ENCODE measurements around the gene KCNT2.

Gene KCNT2

DNA sequence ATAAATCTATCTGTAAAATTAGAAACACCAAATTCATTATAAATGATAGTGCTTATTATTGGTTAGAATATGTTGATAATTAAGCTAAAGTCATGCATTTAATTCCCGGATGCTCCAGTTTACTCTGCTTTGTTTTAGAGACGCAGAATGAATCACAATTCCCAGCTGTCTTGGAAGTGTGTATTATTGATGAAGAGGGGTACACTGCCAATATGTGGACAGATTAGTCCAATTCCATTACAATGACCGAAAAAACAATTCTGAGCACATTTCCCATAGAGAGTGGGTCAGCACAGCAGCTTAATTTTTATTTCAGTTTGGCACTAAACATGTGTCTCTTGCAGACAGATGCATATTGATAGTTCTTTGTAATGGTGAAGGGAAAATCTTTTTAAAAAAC lies 146.7 kb downstream of the KCNT2 start:
- ChIA-PET POLR2A (no interaction called here), CTCF (no interaction called here)
- TF ChIP-seq, protein P1, sequence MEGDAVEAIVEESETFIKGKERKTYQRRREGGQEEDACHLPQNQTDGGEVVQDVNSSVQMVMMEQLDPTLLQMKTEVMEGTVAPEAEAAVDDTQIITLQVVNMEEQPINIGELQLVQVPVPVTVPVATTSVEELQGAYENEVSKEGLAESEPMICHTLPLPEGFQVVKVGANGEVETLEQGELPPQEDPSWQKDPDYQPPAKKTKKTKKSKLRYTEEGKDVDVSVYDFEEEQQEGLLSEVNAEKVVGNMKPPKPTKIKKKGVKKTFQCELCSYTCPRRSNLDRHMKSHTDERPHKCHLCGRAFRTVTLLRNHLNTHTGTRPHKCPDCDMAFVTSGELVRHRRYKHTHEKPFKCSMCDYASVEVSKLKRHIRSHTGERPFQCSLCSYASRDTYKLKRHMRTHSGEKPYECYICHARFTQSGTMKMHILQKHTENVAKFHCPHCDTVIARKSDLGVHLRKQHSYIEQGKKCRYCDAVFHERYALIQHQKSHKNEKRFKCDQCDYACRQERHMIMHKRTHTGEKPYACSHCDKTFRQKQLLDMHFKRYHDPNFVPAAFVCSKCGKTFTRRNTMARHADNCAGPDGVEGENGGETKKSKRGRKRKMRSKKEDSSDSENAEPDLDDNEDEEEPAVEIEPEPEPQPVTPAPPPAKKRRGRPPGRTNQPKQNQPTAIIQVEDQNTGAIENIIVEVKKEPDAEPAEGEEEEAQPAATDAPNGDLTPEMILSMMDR (IDR thresholded peaks at IDR 0.05; ENCODE audit: insufficient read depth, low read length, missing control alignments), result no peak
- no peak for DNase-seq (ENCODE audit: low read depth, low spot score)
- no peak overlapping the region for H3K4me3 ChIP-seq (ENCODE audit: low read depth, low read length)

DNA sequence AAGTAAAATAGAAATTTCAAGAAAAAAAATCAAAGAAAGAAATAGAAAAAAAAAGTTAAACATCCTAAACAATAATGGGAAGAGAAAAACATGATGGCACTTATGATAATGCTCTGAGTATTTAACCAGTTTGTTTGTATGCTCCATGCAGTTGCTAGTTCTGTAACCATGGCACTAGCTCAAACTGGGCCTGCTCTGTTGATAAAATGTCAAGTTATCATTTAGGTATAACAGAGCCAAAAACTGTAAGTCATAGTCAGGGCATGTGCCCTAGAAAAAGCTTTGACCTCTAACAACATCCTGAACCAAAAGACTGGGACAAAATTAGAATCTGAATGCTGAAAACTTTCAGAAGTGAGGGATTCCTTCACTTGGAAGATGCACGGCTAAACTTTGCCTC lies 148.9 kb downstream of the KCNT2 start:
- ChIA-PET CTCF (no interaction called here), POLR2A (no interaction called here)
- TF ChIP-seq, protein P1 (IDR thresholded peaks at IDR 0.05; ENCODE audit: insufficient read depth, low read length, missing control alignments), result no peak
- no peak overlapping the region for H3K4me3 ChIP-seq (ENCODE audit: low read depth, low read length)
- no peak for DNase-seq (ENCODE audit: low read depth, low spot score)

DNA sequence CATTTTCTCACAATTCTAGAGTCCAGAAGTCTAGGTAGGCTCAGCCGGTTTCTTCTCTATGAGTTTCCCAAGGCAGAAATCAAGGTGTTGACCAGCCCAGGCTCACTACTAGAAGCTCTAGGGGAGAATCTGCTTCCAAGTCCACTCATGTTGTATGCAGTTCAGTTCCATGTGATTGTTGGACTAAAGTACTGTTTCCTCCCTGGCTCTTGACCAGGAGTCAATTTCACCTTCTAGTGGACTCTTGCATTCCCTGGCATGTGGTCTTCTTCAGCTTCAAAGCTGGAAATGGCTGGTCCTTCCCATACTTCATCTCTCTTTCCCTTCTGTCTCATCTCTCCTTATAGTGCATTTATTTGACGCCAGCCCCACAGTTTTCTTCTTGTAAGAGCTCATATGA lies 153.4 kb downstream of the KCNT2 start:
- no peak for DNase-seq (ENCODE audit: low read depth, low spot score)
- H3K4me3 ChIP-seq (ENCODE audit: low read depth, low read length), result no peak overlapping the region
- CTCF ChIA-PET, result no interaction called here
- TF ChIP-seq, protein P1 (IDR thresholded peaks at IDR 0.05; ENCODE audit: insufficient read depth, low read length, missing control alignments), result no peak
- POLR2A ChIA-PET, result no interaction called here

DNA sequence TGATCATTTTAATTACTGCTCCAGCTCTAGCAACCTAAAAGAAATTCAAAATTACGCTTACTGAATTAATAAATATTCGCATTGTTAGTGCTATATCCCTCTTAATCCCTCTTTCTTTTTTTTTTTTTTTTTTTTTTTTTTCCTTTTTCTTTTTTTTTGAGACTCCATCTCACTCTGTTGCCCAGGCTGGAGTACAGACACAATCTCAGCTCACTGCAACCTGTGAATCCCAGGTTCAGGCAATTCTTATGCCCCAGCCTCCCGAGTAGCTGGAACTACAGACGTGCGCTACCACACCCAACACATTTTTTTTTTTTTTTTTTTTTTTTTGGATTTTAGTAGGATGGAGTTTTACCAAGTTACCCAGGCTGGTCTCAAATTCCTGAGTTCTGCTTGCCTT lies 157.1 kb downstream of the KCNT2 start:
- CTCF ChIA-PET, result no interaction called here
- POLR2A ChIA-PET, result no interaction called here
- no peak for DNase-seq (ENCODE audit: low read depth, low spot score)
- no peak overlapping the region for H3K4me3 ChIP-seq (ENCODE audit: low read depth, low read length)
- TF ChIP-seq, protein P1 (IDR thresholded peaks at IDR 0.05; ENCODE audit: insufficient read depth, low read length, missing control alignments), result no peak

DNA sequence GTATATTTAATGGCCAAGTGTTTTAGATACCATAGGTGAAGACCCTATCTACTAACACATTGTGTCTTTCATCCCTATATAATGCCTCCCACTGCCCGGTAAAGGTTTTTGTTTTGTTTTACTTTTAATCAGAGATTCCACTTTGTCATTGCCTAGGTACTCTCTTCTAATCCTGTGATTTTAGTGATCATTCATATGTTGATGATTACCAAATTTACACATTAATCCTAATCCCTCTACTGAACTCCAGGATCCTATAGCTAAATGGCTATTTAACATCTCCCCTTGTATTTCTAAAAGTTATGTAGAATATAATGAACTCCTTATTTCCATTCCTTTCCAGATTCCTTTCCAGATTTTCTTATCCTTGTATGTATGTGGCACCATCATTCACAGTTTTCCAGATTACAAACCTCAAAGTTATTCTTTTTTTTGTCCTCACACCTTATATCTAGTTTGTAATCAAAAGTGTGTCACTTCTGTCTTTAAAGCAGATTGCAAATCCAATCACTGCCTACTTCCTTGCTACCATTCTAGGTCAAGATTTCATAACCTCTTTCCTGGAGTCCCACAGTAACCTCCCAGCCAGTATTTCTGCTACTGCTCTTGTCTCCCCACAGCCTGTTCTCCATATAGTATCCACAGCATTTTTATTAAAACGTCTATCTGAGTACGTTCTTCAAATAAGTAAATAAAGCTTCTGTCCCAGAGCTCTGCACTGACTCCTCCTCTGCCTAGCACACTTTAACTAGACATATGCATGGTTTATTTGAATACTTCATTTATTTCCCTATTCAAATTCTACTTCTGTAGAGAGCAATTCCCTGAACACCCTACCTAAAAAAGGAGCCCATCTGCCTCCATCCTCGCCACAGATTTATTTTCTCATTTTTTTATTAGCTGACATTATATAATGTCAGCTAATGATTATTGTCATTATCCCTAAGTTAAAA lies 157.8 kb downstream of the KCNT2 start:
- H3K4me3 ChIP-seq (ENCODE audit: low read depth, low read length), result no peak overlapping the region
- DNase-seq (ENCODE audit: low read depth, low spot score), result no peak
- ChIA-PET CTCF (no interaction called here), POLR2A (no interaction called here)
- TF ChIP-seq, protein P1 (IDR thresholded peaks at IDR 0.05; ENCODE audit: insufficient read depth, low read length, missing control alignments), result no peak

DNA sequence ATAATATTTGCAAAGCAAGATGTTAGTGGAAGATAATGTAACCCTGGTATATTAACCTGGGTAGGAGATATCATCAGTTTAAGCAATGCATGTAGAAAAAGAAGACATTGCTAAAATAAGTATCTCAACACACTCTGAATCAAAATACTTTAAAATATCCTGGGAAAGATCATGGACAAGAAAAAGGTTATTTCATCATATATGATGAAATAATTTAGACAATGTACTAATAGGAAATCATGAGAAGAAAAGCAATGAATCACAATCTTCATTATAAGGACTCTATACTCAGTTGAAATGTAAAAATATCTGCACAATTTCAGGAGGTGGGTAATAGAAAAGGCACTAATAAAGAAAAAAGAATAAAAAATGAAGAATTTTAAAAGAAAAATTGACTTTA lies 158.8 kb downstream of the KCNT2 start:
- ChIA-PET POLR2A (no interaction called here), CTCF (no interaction called here)

More for the DNA sequence above, 158.8 kb downstream of the KCNT2 start:
- TF ChIP-seq, protein P1 (IDR thresholded peaks at IDR 0.05; ENCODE audit: insufficient read depth, low read length, missing control alignments), result no peak
- no peak overlapping the region for H3K4me3 ChIP-seq (ENCODE audit: low read depth, low read length)
- DNase-seq (ENCODE audit: low read depth, low spot score), result no peak
